ENCODE data around the gene RIC8B.
A peak's percentile ranks its signal among the peaks of the same experiment; 100 is the strongest.

The RIC8B gene

GRCh38 chr12:106816231-106816630 lies 41.7 kb downstream of the RIC8B start:
- no peak overlapping the region for H3K4me3 ChIP-seq (ENCODE audit: low read depth, low read length)
- TF ChIP-seq CTCF (IDR thresholded peaks at IDR 0.05; ENCODE audit: control insufficient read depth, extremely low read depth, insufficient read depth): no peak
- DNase-seq (ENCODE audit: low read depth): no peak

DNA sequence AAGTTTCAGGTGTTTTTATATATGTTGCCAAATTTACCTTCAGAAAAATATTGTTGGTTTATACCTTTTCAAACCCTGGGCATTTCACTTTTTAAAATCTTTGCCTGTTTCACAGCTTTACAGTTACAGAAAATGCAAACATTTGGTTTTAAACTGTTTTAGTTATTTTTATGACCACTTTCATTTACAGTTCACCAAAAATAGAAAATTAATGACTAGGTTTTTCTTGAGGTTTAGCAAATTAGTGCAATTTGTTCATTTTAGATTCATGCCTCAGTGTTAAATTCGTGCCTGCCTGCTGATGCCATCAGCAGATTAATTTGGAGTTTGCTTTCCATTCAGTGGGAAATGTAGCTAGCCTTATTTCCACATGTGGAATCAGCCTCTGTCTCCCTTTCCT lies 45.5 kb downstream of the RIC8B start:
- no peak overlapping the region for H3K4me3 ChIP-seq (ENCODE audit: low read depth, low read length)
- TF ChIP-seq CTCF (IDR thresholded peaks at IDR 0.05; ENCODE audit: control insufficient read depth, extremely low read depth, insufficient read depth): no peak
- DNase-seq (ENCODE audit: low read depth): no peak

DNA sequence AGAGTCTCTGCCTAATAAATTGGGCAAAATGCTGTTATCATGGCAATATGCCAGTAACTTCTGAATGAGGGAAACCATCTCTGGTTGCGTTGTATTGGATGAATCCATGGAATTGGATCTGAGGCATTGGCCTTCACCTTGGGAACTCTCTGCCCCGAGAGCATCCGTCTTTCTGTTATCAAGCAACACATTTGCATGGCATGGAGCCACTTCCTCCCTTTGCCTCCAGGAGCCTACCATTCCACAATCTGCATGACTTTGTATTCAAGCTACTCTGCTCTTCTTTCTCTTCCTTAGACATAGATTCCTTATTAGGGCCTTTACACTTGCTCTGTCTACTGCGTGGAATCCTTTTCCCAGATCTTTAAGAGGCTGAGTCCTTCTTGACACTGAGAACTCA lies 57.2 kb downstream of the RIC8B start:
- DNase-seq (ENCODE audit: low read depth): no peak
- no peak for TF ChIP-seq CTCF (IDR thresholded peaks at IDR 0.05; ENCODE audit: control insufficient read depth, extremely low read depth, insufficient read depth)
- H3K4me3 ChIP-seq (ENCODE audit: low read depth, low read length): no peak overlapping the region

- no peak overlapping the region for H3K4me3 ChIP-seq (ENCODE audit: low read depth, low read length)
- no peak for DNase-seq (ENCODE audit: low read depth)
- no peak for TF ChIP-seq CTCF (IDR thresholded peaks at IDR 0.05; ENCODE audit: control insufficient read depth, extremely low read depth, insufficient read depth)
Observed at GRCh38 chr12:106837782-106838181, 63.3 kb downstream of the RIC8B start.

GRCh38 chr12:106839333-106839732 lies 64.9 kb downstream of the RIC8B start:
- DNase-seq (ENCODE audit: low read depth): no peak
- no peak overlapping the region for H3K4me3 ChIP-seq (ENCODE audit: low read depth, low read length)
- TF ChIP-seq CTCF (IDR thresholded peaks at IDR 0.05; ENCODE audit: control insufficient read depth, extremely low read depth, insufficient read depth): no peak

DNA sequence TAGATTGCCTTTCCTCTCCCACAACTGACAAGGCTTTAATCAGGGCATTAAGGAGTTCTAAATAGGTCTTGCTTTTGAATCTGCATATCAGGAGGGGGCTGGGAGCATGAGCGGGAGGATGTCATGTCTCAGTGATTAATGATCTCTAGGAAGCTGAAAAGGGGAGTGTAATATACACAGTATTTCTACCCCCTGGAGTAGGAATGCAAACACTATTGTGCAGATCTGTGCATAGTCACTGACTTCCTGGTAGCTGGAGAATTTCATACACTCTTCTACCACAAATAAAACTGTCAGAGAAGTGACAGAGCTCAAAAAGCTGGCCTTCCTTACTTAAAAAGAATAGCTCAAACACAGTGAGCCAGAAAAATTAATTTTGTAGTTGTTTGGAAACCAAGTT lies 65.8 kb downstream of the RIC8B start:
- no peak overlapping the region for H3K4me3 ChIP-seq (ENCODE audit: low read depth, low read length)
- no peak for DNase-seq (ENCODE audit: low read depth)
- no peak for TF ChIP-seq CTCF (IDR thresholded peaks at IDR 0.05; ENCODE audit: control insufficient read depth, extremely low read depth, insufficient read depth)

- no peak for DNase-seq (ENCODE audit: low read depth)
- no peak overlapping the region for H3K4me3 ChIP-seq (ENCODE audit: low read depth, low read length)
- TF ChIP-seq CTCF (IDR thresholded peaks at IDR 0.05; ENCODE audit: control insufficient read depth, extremely low read depth, insufficient read depth): peak; percentile 70
Observed at GRCh38 chr12:106841510-106842302, 67.2 kb downstream of the RIC8B start.

Data from LNCaP clone FGC (cell line).